SK-N-SH treated with all-trans-retinoic acid at 6 μM for 48 hours (cell line): ENCODE results near the gene ACTL8.

Experiments used
- ATAC-seq: fragments of 200-7000 bp; cut with Tn5 transposase; 3 replicates; pipeline ENCODE4 v1.9.1; 2020; ENCODE audit warnings: mild to moderate bottlenecking, moderate library complexity
- BACH2 ChIP-seq: fragments of 250-450 bp; sonication (Bioruptor Pico); IDR thresholded peaks from 2 replicates; pipeline ENCODE4 v1.9.0; 2021; ENCODE audit warnings: mild to moderate bottlenecking, borderline replicate concordance
- CSDC2 ChIP-seq: fragments of 250-450 bp; sonication (Bioruptor Pico); IDR thresholded peaks from 2 replicates; pipeline ENCODE4 v1.5.0; 2020; ENCODE audit warnings: mild to moderate bottlenecking, moderate library complexity
- ESRRG ChIP-seq: fragments of 250-450 bp; sonication (Bioruptor Pico); IDR thresholded peaks from 2 replicates; pipeline ENCODE4 v1.6.1; 2021; ENCODE audit warnings: mild to moderate bottlenecking
- GLIS3 ChIP-seq: fragments of 250-450 bp; sonication (Bioruptor Pico); IDR thresholded peaks from 2 replicates; pipeline ENCODE4 v1.5.0; 2020; ENCODE audit warnings: mild to moderate bottlenecking, moderate library complexity
- ISL1 ChIP-seq: fragments of 250-450 bp; sonication (Bioruptor Pico); IDR thresholded peaks from 2 replicates; pipeline ENCODE4 v2.1.2; 2022; ENCODE audit warnings: mild to moderate bottlenecking, moderate library complexity
- OSR1 ChIP-seq: fragments of 250-450 bp; sonication (Bioruptor Pico); IDR thresholded peaks from 2 replicates; pipeline ENCODE4 v1.8.0; 2022; ENCODE audit warnings: moderate library complexity, mild to moderate bottlenecking, inconsistent platforms
- PATZ1 ChIP-seq: fragments of 250-450 bp; sonication (Bioruptor Pico); IDR thresholded peaks from 2 replicates; pipeline ENCODE4 v1.8.0; 2020; ENCODE audit warnings: mild to moderate bottlenecking, moderate library complexity, borderline replicate concordance
- PPARA ChIP-seq: fragments of 250-450 bp; sonication (Bioruptor Pico); IDR thresholded peaks from 2 replicates; pipeline ENCODE4 v1.5.0; 2020; ENCODE audit warnings: mild to moderate bottlenecking, borderline replicate concordance
- RARB ChIP-seq: fragments of 250-450 bp; sonication (Bioruptor Pico); IDR thresholded peaks from 2 replicates; pipeline ENCODE4 v1.8.0; 2021; ENCODE audit warnings: mild to moderate bottlenecking, moderate library complexity
- SNAI2 ChIP-seq: fragments of 250-450 bp; sonication (Bioruptor Pico); IDR thresholded peaks from 2 replicates; pipeline ENCODE4 v1.5.0; 2020; ENCODE audit warnings: mild to moderate bottlenecking, moderate library complexity
- TCF4 ChIP-seq: fragments of 250-450 bp; sonication (Bioruptor Pico); IDR thresholded peaks from 2 replicates; pipeline ENCODE4 v1.8.0; 2021; ENCODE audit warnings: mild to moderate bottlenecking, moderate library complexity, borderline replicate concordance
- TOX ChIP-seq: fragments of 250-450 bp; sonication (Bioruptor Pico); IDR thresholded peaks from 2 replicates; pipeline ENCODE4 v1.8.0; 2021; ENCODE audit warnings: mild to moderate bottlenecking, moderate library complexity, borderline replicate concordance
- TSHZ2 ChIP-seq: fragments of 250-450 bp; sonication (Bioruptor Pico); IDR thresholded peaks from 2 replicates; pipeline ENCODE4 v1.5.0; 2020; ENCODE audit warnings: mild to moderate bottlenecking, moderate library complexity
- ZC3H10 ChIP-seq: fragments of 250-450 bp; sonication (Bioruptor Pico); IDR thresholded peaks from 2 replicates; pipeline ENCODE4 v1.5.1; 2021; ENCODE audit warnings: mild to moderate bottlenecking, moderate library complexity
- ZFP3 ChIP-seq: fragments of 250-450 bp; sonication (Bioruptor Pico); IDR thresholded peaks from 2 replicates; pipeline ENCODE4 v1.5.0; 2020; ENCODE audit warnings: mild to moderate bottlenecking, moderate library complexity
- ZFP30 ChIP-seq: fragments of 450-650 bp; formaldehyde crosslinking; IDR thresholded peaks from 2 replicates; pipeline ENCODE4 v1.5.0; 2022; ENCODE audit warnings: mild to moderate bottlenecking, moderate library complexity
- ZNF565 ChIP-seq: fragments of 450-650 bp; formaldehyde crosslinking; conservative IDR thresholded peaks from 2 replicates; pipeline ENCODE4 v1.5.0; 2020; ENCODE audit warnings: low read depth, mild to moderate bottlenecking, moderate library complexity
- ZNF70 ChIP-seq: fragments of 450-650 bp; formaldehyde crosslinking; IDR thresholded peaks from 2 replicates; pipeline ENCODE4 v1.5.0; 2020; ENCODE audit warnings: mild to moderate bottlenecking, moderate library complexity
- ZNF8 ChIP-seq: fragments of 450-650 bp; formaldehyde crosslinking; IDR thresholded peaks from 2 replicates; pipeline ENCODE4 v1.5.0; 2020; ENCODE audit warnings: mild to moderate bottlenecking, moderate library complexity
- TF ChIP-seq, protein P1 (sequence below): fragments of 250-450 bp; sonication (Bioruptor Pico); IDR thresholded peaks from 2 replicates; pipeline ENCODE4 v1.5.1; 2020; ENCODE audit warnings: low read depth, mild to moderate bottlenecking, moderate library complexity
- TF ChIP-seq, protein P2 (sequence below): fragments of 250-450 bp; sonication (Bioruptor Pico); IDR thresholded peaks from 2 replicates; pipeline ENCODE4 v1.8.0; 2021; ENCODE audit warnings: low read depth, mild to moderate bottlenecking, moderate library complexity, borderline replicate concordance

The ACTL8 gene

GRCh38 chr1:17731460-17731859 lies 23.7 kb upstream of the ACTL8 start:
- no peak for TF ChIP-seq ZNF8 (CRISPR knock-in tag)
- no peak for TF ChIP-seq PPARA (CRISPR knock-in tag)
- TF ChIP-seq OSR1 (CRISPR knock-in tag) = no peak
- ATAC-seq = no peak

DNA sequence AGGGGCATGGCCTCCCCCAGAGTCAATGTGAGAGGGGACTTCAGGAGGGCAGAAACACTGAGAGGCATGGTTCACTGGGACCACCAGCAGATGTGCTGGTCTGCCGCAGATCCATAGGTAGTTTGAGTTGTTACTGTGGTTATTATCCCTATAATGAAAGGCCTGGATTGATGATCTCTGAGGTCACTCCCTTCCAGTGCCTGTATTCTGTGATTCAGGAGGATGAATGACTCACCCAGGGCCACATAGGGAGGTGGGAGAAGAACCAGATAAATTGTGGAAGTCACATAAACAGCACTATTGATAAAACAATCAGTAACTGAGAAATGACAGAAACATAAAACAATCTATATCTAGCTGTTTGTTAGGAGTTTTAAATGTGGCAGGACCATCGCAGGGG lies 22.7 kb upstream of the ACTL8 start:
- ATAC-seq = peak; percentile 59
- TF ChIP-seq ISL1 (CRISPR knock-in tag) (peak; percentile 16; the same call in 1 of the 2 replicates), RARB (no peak), GLIS3 (CRISPR knock-in tag) (no peak), ZNF8 (CRISPR knock-in tag) (no peak), CSDC2 (no peak), TOX (CRISPR knock-in tag) (no peak), ZFP3 (CRISPR knock-in tag) (0 out of 2 replicates have a peak, but pooled peaks have one; percentile 52)

DNA sequence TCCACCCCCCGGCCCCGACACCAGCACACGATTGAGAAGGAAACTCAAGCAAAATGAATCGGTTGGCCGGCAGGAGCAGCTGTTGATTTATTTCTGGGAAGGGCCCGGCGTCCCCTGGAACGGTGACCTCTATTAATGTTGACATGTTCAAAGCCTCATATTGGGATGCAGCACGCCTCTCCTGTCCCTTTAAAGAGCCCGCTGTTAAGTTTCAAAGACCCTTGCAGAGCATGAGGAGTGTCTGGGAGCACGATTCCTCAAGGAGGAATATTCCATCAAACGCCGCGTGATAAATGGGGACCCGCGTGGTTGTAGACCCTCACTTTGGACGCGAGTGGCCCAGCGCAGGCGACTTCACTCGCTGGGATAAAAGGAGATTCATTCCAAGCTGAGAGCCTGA lies 21.5 kb upstream of the ACTL8 start:
- no peak for ATAC-seq
- TF ChIP-seq RARB = no peak
- no peak for TF ChIP-seq GLIS3 (CRISPR knock-in tag)
- TF ChIP-seq TSHZ2 (CRISPR knock-in tag) = no peak
- no peak for TF ChIP-seq PPARA (CRISPR knock-in tag)
- TF ChIP-seq ISL1 (CRISPR knock-in tag) = no peak
- TF ChIP-seq ZNF565 (CRISPR knock-in tag) = no peak

DNA sequence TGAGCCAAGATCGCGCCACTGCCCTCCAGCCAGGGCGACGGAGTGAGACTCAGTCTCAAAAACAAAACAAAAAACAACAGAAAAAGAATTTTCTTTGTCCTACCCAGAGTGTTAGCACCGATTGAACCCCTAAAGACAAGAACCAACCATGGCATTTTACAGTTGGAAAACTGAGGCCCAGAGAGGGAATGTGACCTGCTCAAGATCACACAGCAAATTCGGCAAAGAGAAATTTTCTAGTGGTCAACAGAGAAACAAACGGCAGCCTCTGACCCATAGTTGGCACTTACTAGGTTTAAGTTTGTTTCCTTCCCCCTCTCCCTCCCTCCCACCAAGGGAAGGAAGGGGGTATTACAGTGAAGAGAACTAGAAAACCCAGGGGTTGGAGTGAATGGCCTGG lies 20.5 kb upstream of the ACTL8 start:
- TF ChIP-seq ZNF565 (CRISPR knock-in tag) (no peak), CSDC2 (no peak), ZFP30 (CRISPR knock-in tag) (no peak), ISL1 (CRISPR knock-in tag) (no peak), TCF4 (no peak), ZFP3 (CRISPR knock-in tag) (no peak), TOX (CRISPR knock-in tag) (no peak), PPARA (CRISPR knock-in tag) (no peak), OSR1 (CRISPR knock-in tag) (no peak), ZNF70 (CRISPR knock-in tag) (no peak), PATZ1 (CRISPR knock-in tag) (no peak), BACH2 (CRISPR knock-in tag) (no peak)
- TF ChIP-seq, protein P1, sequence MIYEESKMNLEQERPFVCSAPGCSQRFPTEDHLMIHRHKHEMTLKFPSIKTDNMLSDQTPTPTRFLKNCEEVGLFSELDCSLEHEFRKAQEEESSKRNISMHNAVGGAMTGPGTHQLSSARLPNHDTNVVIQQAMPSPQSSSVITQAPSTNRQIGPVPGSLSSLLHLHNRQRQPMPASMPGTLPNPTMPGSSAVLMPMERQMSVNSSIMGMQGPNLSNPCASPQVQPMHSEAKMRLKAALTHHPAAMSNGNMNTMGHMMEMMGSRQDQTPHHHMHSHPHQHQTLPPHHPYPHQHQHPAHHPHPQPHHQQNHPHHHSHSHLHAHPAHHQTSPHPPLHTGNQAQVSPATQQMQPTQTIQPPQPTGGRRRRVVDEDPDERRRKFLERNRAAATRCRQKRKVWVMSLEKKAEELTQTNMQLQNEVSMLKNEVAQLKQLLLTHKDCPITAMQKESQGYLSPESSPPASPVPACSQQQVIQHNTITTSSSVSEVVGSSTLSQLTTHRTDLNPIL (CRISPR knock-in tag) = no peak
- ATAC-seq = no peak

DNA sequence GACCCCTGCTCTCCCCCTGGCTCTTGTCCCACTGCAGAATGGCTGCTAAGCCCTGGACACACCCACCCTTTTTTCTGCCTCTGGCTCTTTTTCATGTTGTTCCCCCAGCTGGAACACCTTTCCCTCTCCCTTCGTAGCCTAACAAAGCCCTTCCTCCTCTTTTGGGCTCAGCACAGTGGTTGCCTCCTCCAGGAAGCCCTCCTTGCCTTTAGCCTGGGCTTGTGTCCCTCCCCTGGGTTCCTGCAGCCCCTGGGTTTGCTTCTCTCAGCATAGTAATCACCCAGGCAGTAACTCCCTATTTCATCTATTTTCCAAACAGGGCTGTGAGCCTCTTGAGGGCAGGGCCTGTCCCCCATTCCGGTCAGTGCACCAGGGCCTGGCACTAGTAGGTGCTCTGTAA lies 19.8 kb upstream of the ACTL8 start:
- ATAC-seq = no peak
- TF ChIP-seq ZFP3 (CRISPR knock-in tag) (no peak), GLIS3 (CRISPR knock-in tag) (no peak), SNAI2 (no peak), ZNF565 (CRISPR knock-in tag) (no peak), ZNF70 (CRISPR knock-in tag) (no peak), TSHZ2 (CRISPR knock-in tag) (no peak), BACH2 (CRISPR knock-in tag) (no peak), CSDC2 (no peak), ISL1 (CRISPR knock-in tag) (no peak), TOX (CRISPR knock-in tag) (no peak), ZC3H10 (CRISPR knock-in tag) (no peak), ZFP30 (CRISPR knock-in tag) (no peak), TCF4 (no peak), RARB (no peak), ESRRG (no peak), OSR1 (CRISPR knock-in tag) (no peak)
- TF ChIP-seq, protein P2, sequence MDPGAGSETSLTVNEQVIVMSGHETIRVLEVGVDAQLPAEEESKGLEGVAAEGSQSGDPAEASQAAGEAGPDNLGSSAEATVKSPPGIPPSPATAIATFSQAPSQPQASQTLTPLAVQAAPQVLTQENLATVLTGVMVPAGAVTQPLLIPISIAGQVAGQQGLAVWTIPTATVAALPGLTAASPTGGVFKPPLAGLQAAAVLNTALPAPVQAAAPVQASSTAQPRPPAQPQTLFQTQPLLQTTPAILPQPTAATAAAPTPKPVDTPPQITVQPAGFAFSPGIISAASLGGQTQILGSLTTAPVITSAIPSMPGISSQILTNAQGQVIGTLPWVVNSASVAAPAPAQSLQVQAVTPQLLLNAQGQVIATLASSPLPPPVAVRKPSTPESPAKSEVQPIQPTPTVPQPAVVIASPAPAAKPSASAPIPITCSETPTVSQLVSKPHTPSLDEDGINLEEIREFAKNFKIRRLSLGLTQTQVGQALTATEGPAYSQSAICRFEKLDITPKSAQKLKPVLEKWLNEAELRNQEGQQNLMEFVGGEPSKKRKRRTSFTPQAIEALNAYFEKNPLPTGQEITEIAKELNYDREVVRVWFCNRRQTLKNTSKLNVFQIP (CRISPR knock-in tag) = no peak
- TF ChIP-seq, protein P1 (CRISPR knock-in tag) = no peak
